Smooth muscle cell (in vitro differentiated cells): ENCODE results near the gene CNP. TPM values are rescaled to one million over a fixed set of nuclear protein-coding genes. Genes with fewer than 3 reads are reported as not detected.

Source experiments
- DNase-seq: peaks from one replicate; lab custom pipeline; 2025; ENCODE audit not compliant: unreplicated experiment; lab: John Stamatoyannopoulos, UW
- H2AFZ ChIP-seq: fragments of 200-600 bp; sonication (generic); 2 replicates; pipeline ENCODE4 v1.6.0; 2016; ENCODE audit warnings: antibody characterized with exemption, low read depth, mild to moderate bottlenecking
- H3F3A ChIP-seq: fragments of 200-600 bp; sonication (generic); 2 replicates; pipeline ENCODE4 v1.6.0; 2017; ENCODE audit warnings: antibody characterized with exemption, low read depth
- H3K27ac ChIP-seq: fragments of 200-600 bp; sonication (generic); 2 replicates; pipeline ENCODE4 v1.5.1; 2016; ENCODE audit warnings: low read depth, mild to moderate bottlenecking
- H3K27me3 ChIP-seq: fragments of 200-600 bp; sonication (generic); 2 replicates; pipeline ENCODE4 v1.6.1; 2016; ENCODE audit warnings: low read depth, mild to moderate bottlenecking
- H3K36me3 ChIP-seq: fragments of 200-600 bp; sonication (generic); 2 replicates; pipeline ENCODE4 v1.5.1; 2016; ENCODE audit warnings: low read depth
- H3K4me1 ChIP-seq: fragments of 200-600 bp; sonication (generic); 2 replicates; pipeline ENCODE4 v1.5.1; 2016; ENCODE audit warnings: low read depth
- H3K4me2 ChIP-seq: fragments of 200-600 bp; sonication (generic); 2 replicates; pipeline ENCODE4 v1.6.0; 2016; ENCODE audit warnings: mild to moderate bottlenecking
- H3K4me3 ChIP-seq: fragments of 200-600 bp; sonication (generic); 2 replicates; pipeline ENCODE4 v1.5.1; 2016; ENCODE audit warnings: mild to moderate bottlenecking
- H3K79me2 ChIP-seq: fragments of 200-600 bp; sonication (generic); 2 replicates; pipeline ENCODE4 v1.6.0; 2016; ENCODE audit warnings: low read depth, mild to moderate bottlenecking
- H3K9ac ChIP-seq: fragments of 200-600 bp; sonication (generic); 2 replicates; pipeline ENCODE4 v1.6.0; 2016; ENCODE audit warnings: low read depth
- H3K9me3 ChIP-seq: fragments of 200-600 bp; sonication (generic); replicated peaks from 2 replicates; pipeline ENCODE4 v1.5.1; 2016; ENCODE audit warnings: low read depth
- H4K20me1 ChIP-seq: fragments of 200-600 bp; sonication (generic); 2 replicates; pipeline ENCODE4 v1.6.0; 2016; ENCODE audit warnings: low read depth
- CTCF ChIP-seq: fragments of 200-600 bp; sonication (generic); IDR thresholded peaks from 2 replicates; pipeline ENCODE4 v1.5.1; 2017; ENCODE audit warnings: borderline replicate concordance, mild to moderate bottlenecking, antibody characterized with exemption; ENCODE audit not compliant: insufficient read depth, poor library complexity, severe bottlenecking
- WGBS: methylation state at CpG from one replicate; pipeline ENCODE4 v1.1.7; 2016; ENCODE audit warnings: low lambda C conversion rate; 5-methylcytosine and 5-hydroxymethylcytosine counted together
- polyA plus RNA-seq: library from polyadenylated mRNA; unstranded; fragments of >200 nt; fragmentation: Nextera tagmentation; extraction: Ambion mirVana; gene quantifications from 2 replicates; pipeline ENCODE4 v1.2.1, GENCODE V29; 2016
- total RNA-seq: library from RNA; depleted of rRNA; stranded (reverse); fragments of >200 nt; gene quantifications from 2 replicates; pipeline ENCODE4 v1.2.3, GENCODE V29; 2014

The CNP gene
- total and polyA plus RNA-seq, 2 experiments from 2014 or later, result 34.7 to 60.1 TPM

GRCh38 chr17:41935641-41936040 lies 31.0 kb upstream of the CNP start:
- WGBS, result 95% methylated on average over 6 of the region's 6 CpGs
- H3F3A ChIP-seq, result no peaks in the 10 kb centered on the region
- H3K79me2 ChIP-seq, result no peaks in the 10 kb centered on the region
- no peak overlapping the region for H3K27ac ChIP-seq
- H3K4me1 ChIP-seq, result no peaks in the 10 kb centered on the region
- H4K20me1 ChIP-seq, result no peaks in the 10 kb centered on the region
- no peak overlapping the region for H3K4me3 ChIP-seq
- H2AFZ ChIP-seq, result no peak overlapping the region
- TF ChIP-seq CTCF, result no peak
- no peak overlapping the region for H3K4me2 ChIP-seq
- H3K9me3 ChIP-seq, result no peaks in the 10 kb centered on the region
- no peaks in the 10 kb centered on the region for H3K36me3 ChIP-seq
- H3K27me3 ChIP-seq, result no peaks in the 10 kb centered on the region
- no peak overlapping the region for H3K9ac ChIP-seq
- no peak for DNase-seq

GRCh38 chr17:41937970-41938954 lies 28.3 kb upstream of the CNP start:
- Histone ChIP-seq H3F3A (no peaks in the 10 kb centered on the region), H3K4me2 (no peak overlapping the region), H3K4me1 (no peaks in the 10 kb centered on the region), H4K20me1 (no peaks in the 10 kb centered on the region), H3K9me3 (no peaks in the 10 kb centered on the region), H3K9ac (no peak overlapping the region), H3K36me3 (no peaks in the 10 kb centered on the region), H2AFZ (no peak overlapping the region), H3K27ac (no peak overlapping the region), H3K79me2 (no peaks in the 10 kb centered on the region), H3K27me3 (no peaks in the 10 kb centered on the region), H3K4me3 (no peak overlapping the region)
- TF ChIP-seq CTCF, result no peak
- DNase-seq, result no peak
- WGBS, result 89% methylated on average over 19 of the region's 19 CpGs

- H3K27ac ChIP-seq, result no peak overlapping the region
- H3K79me2 ChIP-seq, result no peaks in the 10 kb centered on the region
- no peaks in the 10 kb centered on the region for H3F3A ChIP-seq
- no peak overlapping the region for H3K4me2 ChIP-seq
- no peak overlapping the region for H2AFZ ChIP-seq
- H3K9me3 ChIP-seq, result no peaks in the 10 kb centered on the region
- no peaks in the 10 kb centered on the region for H3K27me3 ChIP-seq
- H3K9ac ChIP-seq, result no peak overlapping the region
- TF ChIP-seq CTCF, result no peak
- DNase-seq, result no peak
- no peaks in the 10 kb centered on the region for H3K36me3 ChIP-seq
- H4K20me1 ChIP-seq, result no peaks in the 10 kb centered on the region
- no peak overlapping the region for H3K4me3 ChIP-seq
- no peaks in the 10 kb centered on the region for H3K4me1 ChIP-seq
- WGBS, result 84% methylated on average over 4 of the region's 4 CpGs
Measured at GRCh38 chr17:41939044-41939692, 27.4 kb upstream of the CNP start.
